Superior temporal gyrus (tissue), 1 donor: Measurements from ENCODE around the gene FSCN2.
"Not testable (repeated sequence)": the region's sequence is repeated elsewhere in the genome, so short reads cannot be mapped to it uniquely, and the experiment has no call there.

Experiments used
- DNase-seq: peaks from one replicate; pipeline ENCODE4 v3.0.0-alpha.2; 2016; ENCODE audit errors: extremely low spot score

The FSCN2 gene

DNA sequence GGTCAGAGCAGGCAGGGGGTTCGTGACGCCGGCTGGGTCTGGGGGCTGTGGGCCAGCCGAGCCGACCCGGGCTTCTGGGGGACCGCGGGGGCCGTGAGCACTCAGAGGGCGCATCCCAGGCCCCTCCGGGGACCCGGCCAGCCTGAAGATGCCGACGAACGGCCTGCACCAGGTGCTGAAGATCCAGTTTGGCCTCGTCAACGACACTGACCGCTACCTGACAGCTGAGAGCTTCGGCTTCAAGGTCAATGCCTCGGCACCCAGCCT lies 140 bp downstream of the FSCN2 start:
- no peak for DNase-seq

DNA sequence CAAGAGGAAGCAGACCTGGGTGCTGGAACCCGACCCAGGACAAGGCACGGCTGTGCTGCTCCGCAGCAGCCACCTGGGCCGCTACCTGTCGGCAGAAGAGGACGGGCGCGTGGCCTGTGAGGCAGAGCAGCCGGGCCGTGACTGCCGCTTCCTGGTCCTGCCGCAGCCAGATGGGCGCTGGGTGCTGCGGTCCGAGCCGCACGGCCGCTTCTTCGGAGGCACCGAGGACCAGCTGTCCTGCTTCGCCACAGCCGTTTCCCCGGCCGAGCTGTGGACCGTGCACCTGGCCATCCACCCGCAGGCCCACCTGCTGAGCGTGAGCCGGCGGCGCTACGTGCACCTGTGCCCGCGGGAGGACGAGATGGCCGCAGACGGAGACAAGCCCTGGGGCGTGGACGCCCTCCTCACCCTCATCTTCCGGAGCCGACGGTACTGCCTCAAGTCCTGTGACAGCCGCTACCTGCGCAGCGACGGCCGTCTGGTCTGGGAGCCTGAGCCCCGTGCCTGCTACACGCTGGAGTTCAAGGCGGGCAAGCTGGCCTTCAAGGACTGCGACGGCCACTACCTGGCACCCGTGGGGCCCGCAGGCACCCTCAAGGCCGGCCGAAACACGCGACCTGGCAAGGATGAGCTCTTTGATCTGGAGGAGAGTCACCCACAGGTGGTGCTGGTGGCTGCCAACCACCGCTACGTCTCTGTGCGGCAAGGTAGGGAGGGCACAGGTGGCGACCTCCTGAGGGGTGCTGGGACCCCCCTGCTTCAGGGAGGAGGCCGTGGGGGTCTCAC lies 667 bp downstream of the FSCN2 start:
- DNase-seq: no peak

DNA sequence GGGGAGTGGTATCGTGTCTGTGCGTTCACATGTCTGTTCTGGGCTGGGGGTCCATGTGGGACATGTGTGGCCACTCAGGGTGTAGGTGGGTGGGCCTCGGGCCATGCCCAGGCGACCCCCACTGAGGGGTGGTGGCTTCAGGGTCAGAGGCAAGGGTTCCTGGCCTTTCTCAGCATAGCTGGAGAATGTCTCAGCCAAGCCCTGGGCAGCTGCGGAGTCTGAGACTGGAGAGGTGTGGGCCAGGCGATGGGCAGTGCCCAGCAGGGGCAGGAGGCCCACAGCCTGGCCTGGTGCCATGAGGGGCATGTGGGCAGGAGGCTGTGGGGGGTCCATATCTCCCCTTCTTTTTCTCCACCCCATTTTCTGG lies 1.2 kb downstream of the FSCN2 start:
- no peak for DNase-seq

DNA sequence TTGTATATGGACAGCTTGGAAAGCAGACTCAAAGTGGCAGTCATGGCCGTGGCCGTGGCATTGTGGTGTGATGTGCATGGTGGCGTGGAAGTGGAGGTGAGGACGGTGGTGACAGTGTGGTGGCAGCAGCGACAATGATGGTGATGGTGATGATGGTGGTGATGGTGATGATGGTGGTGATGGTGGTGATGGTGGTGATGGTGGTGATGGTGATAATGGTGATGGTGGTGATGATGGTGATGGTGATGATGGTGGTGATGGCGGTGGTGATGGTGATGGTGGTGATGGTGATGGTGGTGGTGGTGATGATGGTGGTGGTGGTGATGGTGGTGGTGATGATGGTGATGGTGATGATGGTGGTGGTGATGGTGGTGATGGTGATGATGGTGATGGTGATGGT lies 2.8 kb downstream of the FSCN2 start:
- not testable (repeated sequence) for DNase-seq

DNA sequence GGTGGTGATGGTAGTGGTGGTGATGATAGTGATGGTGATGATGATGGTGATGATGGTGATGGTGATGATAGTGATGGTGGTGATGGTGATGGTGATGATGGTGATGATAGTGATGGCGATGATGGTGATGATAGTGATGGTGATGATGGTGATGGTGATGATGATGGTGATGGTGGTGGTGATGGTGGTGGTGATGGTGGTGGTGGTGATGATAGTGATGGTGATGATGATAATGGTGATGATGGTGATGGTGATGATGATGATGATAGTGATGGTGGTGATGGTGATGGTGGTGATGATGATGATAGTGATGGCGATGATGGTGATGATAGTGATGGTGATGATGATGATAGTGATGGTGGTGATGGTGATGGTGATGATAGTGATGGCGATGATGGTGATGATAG lies 3.8 kb downstream of the FSCN2 start:
- DNase-seq: not testable (repeated sequence)

DNA sequence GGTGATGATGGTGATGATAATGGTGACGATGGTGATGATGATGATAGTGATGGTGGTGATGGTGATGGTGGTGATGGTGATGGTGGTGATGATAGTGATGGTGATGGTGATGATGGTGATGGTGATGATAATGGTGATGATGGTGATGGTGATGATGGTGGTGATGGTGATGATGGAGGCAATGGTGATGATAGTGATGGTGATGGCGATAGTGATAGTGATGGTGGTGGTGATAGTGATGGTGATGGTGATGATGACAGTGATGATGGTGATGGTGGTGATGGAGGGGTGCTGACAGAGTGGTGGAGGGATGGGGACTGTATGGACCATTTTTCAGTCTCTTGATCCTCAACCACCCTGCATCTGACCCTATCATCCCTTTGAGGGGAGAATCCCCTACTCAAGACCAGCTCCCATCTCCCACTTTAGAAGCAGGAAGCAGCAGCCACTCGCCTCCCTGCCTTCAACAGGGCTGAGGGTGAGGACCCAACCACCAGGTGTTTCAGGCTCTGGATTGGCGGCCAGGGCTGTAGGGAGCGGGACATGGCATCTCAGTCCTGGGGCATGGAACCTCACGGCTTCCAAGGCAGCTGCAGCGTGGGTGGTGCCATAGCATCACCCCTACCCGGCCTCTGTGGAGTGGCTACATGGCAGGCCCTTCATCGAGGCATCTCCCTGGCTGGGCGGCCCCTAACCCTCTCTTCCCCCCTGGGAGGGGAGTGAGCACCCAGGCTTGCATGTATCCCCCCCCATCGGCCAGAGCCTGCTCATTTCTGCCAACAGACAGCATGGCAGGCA lies 4.5 kb downstream of the FSCN2 start:
- no peak for DNase-seq

DNA sequence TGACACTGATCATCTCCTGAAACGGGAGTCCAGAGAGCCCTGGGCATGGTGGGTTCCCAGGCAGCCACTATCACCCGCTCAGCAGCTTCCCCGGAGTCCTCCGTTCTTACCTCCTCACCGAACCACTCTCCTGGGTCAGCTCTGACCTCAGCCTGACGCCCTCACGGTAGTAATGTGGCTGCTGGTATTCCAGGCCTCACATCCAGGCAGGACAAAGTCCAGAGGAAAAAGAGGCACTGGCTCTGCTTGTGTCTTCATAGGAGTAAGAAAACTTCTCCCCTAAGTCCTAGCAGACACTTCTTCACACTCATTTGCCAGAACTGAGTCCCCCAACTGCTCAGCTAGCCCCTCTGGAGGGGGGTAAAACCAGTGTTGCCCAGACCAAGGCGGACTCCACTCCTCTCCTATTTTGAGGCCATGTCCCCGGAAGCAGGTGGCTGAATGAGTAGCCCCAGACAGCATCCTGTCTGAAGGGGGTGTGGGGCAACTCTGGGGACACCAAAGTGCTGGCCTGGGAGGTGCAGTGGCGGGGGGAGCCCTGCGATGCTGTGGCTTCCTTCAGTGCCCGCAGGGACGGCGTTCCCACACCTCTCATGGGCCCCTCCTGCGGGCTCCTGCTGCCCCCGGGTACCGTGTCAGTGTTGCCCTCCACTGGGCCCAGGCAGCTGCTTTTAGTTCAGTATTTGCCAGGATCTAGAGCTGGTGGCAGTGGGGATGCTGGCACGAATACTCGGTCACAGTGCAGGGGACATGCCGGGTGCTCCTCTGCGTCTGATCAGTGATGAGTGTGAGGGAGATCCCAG lies 5.4 kb downstream of the FSCN2 start:
- no peak for DNase-seq

DNA sequence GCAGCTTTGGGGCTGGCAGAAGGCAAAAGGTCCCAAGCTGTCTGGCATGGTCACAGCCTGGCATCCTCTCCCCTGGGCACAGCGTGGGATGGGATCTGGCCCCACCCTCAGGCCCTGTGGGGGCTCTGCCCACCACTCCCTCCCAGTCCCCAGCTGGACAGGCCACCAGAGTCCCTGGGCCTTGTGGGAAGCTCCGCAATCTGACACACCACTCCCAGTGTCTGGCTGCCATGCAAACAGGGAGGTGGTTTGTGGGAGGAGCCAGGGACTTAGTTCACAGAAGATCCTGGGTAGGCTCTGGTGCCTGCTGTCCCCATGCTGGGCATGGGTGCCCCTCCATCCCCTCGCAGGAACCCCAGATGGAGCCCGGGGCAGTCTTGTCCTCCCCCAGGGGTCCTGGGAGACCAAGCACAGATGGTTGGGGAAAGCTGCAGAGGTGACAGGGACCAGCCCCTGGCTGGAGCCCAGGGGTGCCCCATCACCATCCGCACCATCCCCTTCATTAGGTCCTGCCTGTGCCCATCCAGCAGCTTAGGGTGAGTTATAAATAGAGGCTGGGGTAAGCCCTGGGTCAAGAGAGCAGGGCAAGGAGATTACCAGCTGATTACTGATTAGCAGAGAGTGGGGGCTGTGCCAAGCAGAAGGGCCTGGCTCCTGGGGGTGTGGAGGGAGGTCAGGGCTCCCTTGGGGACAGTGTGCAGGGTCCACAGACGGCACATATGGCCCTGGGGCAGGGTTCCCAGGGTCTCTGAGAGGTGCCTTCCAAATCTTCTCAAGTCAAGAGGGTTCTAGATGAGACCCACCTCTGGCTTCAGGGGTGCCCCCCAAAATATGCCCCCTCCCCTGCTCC lies 6.2 kb downstream of the FSCN2 start:
- DNase-seq: no peak

DNA sequence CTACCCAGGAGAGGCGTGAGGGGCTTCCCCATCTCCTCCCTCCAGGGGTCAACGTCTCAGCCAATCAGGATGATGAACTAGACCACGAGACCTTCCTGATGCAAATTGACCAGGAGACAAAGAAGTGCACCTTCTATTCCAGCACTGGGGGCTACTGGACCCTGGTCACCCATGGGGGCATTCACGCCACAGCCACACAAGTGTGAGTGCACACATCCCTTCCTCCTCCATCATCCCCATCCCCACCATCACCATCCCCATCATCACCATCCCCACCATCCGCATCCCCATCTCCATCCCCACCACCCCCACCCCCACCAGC lies 6.8 kb downstream of the FSCN2 start:
- no peak for DNase-seq

DNA sequence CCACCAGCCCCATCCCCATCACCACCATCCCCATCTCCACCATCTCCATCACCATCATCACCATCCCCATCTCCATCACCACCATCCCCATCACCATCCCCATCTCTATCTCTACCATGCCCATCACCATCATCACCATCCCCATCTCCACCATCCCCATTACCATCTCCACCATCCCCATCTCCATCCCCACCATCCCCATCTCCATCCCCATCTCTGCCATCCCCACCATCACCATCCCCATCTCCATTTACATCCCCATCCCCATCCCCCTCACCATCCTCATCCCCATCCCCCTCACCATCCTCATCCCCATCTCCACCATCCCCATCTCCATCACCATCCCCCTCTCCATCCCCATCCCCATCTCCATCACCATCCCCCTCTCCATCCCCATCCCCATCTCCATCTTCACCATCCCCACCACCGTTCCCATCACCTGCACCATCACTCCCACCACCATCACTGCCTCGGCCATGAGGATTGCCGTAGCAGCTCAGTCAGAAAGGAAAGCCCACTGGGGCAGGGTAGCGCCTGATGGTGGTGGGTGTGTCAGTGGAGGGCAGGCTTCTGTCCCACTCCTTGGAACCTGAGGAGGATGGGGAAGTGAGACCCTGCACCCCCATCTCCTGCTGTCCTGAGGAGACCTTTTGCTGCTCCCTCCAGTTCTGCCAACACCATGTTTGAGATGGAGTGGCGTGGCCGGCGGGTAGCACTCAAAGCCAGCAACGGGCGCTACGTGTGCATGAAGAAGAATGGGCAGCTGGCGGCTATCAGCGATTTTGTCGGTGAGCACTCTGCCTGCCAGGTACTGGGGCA lies 7.5 kb downstream of the FSCN2 start:
- DNase-seq: no peak

DNA sequence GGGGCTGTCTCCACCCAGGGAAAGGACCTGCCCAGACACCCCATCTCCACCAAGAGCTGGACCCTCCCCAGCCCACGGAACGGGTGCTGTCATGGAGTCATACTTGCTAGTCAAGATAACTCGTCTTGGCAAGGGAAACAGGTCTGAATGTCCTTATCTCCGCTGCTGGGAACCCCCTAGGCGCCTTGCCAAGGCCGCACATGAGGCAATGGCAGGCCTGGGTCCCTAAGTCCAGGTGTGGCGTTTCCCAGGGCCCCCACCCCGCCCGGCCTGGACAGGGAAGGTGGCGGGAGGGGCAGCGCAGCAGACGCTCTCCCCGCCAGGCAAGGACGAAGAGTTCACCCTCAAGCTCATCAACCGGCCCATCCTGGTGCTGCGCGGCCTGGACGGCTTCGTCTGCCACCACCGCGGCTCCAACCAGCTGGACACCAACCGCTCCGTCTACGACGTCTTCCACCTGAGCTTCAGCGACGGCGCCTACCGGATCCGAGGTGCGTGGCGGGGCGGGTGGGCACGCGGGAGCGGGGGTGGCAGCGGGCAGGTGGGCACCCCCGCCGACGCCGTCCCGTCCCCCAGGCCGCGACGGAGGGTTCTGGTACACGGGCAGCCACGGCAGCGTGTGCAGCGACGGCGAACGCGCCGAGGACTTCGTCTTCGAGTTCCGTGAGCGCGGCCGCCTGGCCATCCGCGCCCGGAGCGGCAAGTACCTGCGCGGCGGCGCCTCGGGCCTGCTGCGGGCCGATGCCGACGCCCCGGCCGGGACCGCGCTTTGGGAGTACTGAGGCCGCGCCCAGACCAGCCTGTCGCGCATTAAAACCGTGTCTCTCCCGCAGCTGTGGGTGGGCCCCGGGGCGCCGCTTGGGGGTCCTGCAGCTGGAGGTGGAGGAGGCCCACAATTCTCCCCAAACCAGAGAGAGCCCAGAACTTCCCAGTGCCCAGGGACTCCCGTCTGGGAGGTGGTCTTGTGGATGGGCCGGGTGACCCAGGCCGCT lies 8.4 kb downstream of the FSCN2 start:
- DNase-seq: no peak

DNA sequence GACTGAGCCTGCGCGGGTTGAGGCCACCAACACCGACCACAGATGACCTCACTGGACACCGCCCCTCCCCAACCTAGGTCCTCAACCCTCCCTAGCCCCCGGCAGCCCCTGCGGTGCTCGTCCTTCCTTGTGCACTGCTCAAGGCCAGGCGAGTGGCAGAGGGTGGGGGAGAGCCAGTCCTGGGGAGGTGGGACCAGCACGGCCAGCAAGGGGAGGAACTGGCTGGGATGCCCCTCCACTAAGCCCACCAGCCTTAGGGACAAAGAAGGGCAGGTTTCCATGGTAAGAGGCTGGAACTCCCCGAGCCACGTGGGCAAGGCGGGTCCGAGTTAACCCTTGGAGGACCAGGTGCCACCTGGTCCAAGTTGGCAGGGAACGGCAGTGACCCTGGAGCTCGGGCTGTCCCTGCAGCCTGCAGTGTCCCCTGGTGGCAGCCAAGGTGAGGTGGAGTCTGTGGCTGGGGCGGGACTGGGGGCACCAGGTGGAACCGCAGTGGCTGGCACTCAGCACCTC lies 9.2 kb downstream of the FSCN2 start:
- no peak for DNase-seq

DNA sequence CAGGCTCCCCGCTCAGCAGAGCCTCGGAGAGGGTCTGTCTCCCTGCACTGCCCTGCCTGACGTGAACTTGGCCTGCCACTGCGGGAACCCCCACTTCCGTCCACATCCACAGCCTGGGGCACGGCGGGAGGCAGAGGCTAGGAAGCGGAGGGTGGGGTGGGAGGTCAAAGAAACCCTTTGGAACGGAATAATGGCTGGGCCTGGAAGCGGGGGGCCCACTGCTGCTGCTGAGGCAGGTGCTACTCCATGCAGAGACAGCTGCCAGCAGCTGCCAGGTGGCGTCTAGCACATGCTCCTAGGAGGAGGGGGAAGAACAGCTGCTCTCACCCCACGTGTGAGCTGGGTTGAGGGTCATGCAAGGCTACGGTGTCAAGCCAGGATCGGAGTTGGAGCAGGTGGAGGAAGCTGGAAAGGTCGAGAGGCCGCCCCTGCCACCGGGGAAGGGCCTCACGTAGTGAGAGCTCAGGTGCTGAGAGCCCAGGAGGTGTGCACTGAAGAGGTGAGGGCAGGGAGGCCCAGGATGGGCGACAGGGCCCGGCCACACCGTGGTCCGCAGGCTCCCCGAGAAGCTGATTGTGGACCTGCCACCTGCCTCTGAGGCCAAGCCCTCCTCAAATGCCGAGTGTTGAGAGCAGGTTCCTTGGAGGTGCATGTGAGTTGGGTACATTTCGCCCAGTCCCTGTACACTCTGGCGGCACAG lies 9.8 kb downstream of the FSCN2 start:
- no peak for DNase-seq

DNA sequence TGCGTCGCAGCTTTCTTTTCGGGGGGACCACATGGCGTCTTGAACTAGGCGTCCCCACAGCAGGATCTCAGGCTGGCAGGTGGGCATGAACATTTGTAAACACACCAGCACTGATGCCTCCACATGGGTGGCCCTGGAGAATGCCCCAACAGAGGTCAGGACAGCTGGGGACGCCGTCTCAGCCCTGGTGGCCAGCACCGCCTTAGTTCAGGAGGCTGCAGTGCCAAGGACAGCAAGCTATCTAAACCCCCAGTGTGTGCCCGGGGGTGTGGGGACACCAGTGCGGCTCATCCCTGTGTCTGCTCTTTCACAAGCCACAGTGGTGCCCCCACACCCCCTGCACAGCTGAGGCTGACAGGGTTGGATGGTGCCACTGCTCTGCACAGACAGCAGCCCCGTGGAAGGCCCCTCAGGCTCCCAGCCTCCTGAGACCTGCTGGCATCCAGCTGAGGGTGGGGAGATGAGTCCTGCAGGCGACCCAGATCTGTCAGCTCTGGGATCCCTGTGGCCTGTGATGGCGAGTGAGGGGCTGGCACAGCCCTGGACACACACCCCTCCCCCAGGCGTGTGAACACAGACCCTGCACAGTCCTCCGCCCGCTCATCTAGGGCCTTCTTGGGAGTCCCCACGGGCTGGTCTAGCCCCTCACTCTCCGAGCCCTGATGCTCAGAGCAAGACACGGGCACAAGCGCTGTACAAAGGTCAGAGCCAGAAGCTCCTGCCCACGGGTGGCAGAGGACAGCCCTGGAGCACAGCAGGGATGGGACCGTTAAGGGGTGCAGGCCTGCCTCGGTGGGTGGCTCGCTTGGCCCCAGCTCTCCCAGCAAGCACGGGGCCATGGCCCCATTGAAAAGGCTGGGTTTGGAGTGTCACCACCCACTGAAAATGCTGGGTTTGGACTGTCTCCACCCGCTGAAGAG lies 10.7 kb downstream of the FSCN2 start:
- DNase-seq: no peak

DNA sequence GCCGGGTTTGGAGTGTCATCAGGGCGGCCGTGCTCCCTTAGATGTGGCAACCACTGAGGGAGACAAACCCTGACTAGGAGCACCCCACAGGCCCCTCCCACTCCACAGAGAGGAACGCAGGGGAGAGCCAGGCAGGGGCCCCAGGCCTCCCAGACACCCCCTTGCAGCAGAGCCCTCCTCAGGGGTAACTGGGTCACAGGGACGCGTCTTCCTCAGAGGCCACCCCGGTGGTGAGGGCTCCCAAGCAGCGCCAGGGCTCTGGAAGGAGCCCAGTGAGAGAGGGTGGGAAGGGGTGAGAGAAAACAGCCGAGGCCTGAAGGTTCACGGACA lies 11.4 kb downstream of the FSCN2 start:
- DNase-seq: no peak

DNA sequence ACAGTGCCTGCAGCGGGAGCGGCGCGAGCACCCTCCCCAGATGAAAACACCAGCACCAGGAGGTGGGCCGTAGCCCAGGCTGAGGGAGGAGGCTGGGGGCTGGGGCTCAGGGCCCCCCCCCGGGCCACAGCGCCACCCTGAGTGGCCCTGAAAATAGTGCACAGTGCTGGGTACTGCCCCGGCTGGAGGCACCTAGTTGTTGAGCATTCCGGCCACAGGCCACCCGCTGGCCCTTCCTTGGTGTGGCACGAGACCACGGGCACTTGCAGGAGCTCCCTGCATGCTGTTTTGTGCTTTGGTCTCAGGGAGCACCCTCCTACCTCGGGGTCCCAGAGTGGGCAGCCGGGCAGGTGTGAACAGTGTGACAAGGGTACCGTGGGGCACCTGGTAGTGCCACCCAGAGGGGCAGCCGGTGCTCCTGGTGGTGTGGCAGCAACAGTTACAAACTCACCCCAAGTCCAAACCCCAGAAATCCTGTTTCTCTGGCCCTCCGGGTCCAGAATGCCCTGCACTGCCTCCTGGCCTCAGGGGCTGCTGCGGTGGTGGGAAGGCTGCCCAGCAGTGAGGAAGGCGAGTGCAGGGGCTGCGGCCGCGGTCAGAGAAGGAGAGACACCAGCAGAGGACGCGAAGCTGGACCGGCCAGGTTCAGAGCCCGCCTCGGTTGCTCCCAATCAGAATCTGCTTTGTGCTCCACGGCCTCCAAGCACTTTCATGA lies 11.9 kb downstream of the FSCN2 start:
- no peak for DNase-seq

DNA sequence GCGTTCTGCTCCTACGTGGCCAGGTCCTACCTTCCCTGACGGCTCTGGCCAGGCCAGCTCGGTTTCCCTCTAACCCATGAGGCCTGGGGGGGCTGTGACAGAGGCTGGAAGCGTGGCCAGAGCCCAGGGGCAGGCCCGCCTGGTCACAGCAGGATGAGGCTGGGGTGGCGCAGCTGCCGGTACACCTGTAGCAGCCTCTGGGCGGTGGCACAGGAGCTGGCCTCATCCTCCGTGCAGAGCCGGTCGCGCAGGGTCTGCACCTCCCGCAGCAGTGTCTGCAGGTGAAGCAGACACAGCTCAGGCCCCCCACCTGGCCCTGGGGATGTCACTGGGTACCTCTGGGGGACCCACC lies 12.5 kb downstream of the FSCN2 start:
- no peak for DNase-seq

DNA sequence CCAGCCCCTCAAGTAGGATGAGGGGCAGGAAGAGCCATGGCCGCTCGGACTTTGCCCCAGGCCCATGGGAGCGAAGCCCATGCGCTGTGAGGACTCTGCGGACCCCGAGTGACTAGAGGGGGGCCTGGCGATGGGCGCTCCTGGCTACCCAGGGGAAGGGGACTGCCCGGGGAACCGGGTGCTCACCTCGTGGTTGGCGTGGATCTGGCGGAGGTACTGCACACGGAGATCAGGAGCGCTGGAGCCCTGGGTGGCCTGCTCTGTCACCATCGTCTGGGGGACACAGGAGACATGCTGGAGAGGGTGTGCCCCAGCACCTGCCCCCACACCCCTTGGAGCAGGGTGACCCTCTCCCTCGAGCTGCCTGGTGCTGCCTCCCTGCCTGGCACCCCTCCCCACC lies 12.9 kb downstream of the FSCN2 start:
- no peak for DNase-seq
